Left renal pelvis (tissue), 4 donors: ENCODE results near the gene RALGPS2. TPM values are rescaled to one million over a fixed set of nuclear protein-coding genes. Genes with fewer than 3 reads are reported as not detected.
"Not testable (repeated sequence)": the region's sequence is repeated elsewhere in the genome, so short reads cannot be mapped to it uniquely, and the experiment has no call there.

ENCODE experiments used
- DNase-seq, 4 donors: peaks; one replicate each; pipeline ENCODE4 v3.0.0-alpha.2; 2013; ENCODE audit warnings: low read depth in 4 of 4, low spot score in 3 of 4
- polyA plus RNA-seq, 4 donors: library from polyadenylated mRNA; unstranded; fragments of 120-200 nt; gene quantifications; one replicate each; pipeline ENCODE4 v1.2.1, GENCODE V29; 2013; ENCODE audit not compliant: insufficient read length in 4 of 4

RALGPS2 gene
- polyA plus RNA-seq, 4 donors: 18.7 to 39.0 (median 32.7) TPM

DNA sequence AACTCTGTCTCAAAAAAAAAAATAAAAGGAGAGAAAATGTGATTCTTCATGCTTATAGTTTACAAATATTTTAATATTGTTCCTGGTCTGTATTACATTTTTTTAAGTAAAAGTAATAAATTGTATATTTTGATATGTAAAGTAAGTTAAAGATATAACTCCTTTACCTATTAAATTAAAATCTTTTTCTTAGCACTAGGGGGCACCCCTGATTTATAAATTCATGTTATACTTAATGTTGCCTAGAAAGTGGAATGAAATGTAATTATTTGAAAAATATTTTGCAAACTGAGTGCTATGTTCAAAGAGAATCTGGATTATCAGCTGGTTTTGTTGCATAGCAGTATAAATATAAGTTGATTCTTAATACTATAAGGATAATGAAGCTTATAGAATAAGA, 49.2 kb downstream of the RALGPS2 start:
- no peak for DNase-seq

DNA sequence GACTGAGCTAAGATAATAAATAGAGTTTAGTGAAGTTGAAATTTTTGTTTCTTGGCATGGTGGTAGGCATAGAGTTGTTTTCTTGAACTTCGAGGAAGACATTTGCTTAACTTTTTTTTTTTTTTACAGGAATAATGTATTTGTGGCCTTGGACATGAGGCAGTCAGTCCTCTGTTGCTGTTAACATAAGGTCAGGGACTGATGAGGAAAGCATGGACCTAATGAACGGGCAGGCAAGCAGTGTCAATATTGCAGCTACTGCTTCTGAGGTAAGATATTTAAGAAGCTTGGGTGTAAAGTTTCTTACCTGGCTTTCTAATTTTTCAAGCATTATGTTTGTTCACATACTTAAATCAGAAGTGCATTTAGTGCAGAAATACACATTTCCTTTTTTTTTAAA, 51.5 kb downstream of the RALGPS2 start:
- DNase-seq: no peak

- DNase-seq: peak in 2 of 4 donors; percentile 22 to 27
Measured at GRCh38 chr1:178781533-178782330, 56.7 kb downstream of the RALGPS2 start.

- no peak for DNase-seq
Measured at GRCh38 chr1:178784131-178784536, 59.1 kb downstream of the RALGPS2 start.

DNA sequence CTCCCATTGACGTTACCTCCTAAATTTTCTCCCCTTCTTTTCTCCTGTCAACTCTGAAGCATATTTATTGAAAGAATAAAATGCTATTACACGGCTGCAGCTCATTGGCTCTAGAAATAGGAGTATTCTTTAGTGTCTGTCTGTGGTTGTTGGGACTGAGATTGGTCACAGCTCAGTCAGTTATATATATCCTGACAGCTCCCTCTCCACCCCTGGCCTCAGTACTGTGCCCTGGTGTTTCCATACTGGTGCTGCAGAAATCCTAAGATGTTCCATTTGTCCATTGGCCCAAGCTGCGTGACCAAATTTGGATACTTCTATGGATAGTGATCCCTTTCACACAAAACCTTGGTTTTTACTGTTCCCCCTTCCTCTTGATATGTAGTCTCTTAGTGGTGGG, 67.3 kb downstream of the RALGPS2 start:
- DNase-seq: no peak

- DNase-seq: no peak
Measured at GRCh38 chr1:178796013-178796412, 71.0 kb downstream of the RALGPS2 start.

GRCh38 chr1:178797590-178797989, 72.5 kb downstream of the RALGPS2 start:
- no peak for DNase-seq

- DNase-seq: no peak
Measured at GRCh38 chr1:178798232-178798861, 73.3 kb downstream of the RALGPS2 start.

DNA sequence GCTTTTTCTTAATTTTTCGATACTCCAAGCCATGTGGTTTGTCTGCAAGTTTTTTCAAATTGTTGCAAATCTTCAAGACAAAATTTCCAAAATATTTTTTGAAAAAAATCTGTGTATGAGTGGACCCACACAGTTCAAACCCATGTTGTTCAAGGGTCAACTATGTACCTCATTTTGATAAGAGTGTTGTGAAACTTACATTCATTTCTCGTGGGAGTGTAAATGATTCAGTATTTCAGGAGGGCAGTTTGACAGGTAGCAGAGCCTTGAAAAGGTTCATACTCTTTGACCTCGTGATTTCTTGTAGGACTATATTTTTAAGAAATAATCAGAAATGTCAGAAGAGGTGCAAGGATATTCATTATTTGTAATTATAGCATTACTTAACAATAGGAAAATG, 77.8 kb downstream of the RALGPS2 start:
- DNase-seq: no peak

DNA sequence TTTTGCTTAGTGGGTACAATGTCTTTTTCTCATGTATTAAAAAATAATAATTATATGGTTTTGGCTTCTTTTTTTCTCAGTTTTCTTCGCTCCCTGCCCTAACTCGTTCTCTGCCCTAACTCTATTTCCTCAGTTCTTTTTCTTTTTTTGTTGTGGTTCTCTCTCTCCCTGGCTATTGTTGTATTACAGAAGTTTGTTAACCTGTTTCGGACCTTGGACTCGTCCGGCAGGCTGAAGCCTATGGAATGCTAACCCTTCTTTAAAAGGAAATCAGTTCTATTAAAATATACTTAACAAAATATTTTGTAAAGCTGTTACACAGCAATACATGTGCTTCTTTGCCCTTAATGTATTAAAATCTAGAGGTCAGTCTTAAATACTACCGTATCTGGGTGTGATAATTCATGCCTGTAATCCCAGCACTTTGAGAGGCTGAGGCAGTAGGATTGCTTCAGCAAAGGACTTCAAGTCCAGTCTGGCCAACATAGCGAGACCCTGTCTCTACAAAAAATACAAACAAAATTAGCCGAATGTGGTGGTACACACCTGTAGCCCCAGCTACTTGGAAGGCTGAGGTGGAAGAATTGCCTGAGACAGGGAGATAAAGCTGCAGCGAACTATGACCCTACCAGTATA, 81.7 kb downstream of the RALGPS2 start:
- DNase-seq: no peak

GRCh38 chr1:178808529-178808928, 83.5 kb downstream of the RALGPS2 start:
- DNase-seq: no peak

DNA sequence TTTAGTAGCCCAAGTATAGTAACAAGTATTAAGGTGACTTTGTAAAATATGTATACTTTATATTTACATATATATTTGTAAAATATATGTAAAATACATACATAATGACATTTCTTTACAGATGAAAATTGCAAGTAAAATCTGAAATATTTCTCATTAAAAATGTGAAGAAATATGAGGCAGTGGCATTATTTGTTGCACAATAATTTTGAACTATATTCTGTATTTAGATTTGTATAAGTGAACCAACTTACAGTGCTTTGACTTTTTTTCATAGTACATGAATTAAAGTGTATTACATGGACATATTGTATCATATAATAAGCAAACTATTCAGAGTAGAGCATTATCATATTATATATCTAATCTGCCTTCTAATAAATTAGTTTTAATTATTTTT, 85.5 kb downstream of the RALGPS2 start:
- DNase-seq: no peak

GRCh38 chr1:178818416-178818815, 93.4 kb downstream of the RALGPS2 start:
- no peak for DNase-seq

GRCh38 chr1:178819123-178819522, 94.1 kb downstream of the RALGPS2 start:
- no peak for DNase-seq

GRCh38 chr1:178821134-178821866, 96.3 kb downstream of the RALGPS2 start:
- DNase-seq: no peak

DNA sequence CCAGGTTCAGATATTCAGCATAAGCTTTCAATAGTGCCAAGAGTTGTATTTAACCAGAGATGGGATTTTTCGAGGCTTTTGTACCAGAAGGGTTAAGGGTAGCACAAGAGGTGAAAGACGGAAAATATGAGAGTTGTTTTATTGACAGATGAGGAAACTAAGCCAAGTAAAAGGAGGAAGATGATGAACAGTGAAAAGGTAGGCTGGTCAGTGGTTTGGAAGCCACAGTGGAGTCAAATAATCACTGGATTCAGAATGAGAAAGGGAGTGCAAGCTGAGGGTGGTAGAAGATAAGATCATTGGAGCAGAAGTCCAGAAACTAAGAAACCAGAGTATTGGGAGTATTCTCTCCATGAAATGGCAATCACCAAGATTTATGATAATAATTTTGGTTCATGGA, 100.1 kb downstream of the RALGPS2 start:
- no peak for DNase-seq

DNA sequence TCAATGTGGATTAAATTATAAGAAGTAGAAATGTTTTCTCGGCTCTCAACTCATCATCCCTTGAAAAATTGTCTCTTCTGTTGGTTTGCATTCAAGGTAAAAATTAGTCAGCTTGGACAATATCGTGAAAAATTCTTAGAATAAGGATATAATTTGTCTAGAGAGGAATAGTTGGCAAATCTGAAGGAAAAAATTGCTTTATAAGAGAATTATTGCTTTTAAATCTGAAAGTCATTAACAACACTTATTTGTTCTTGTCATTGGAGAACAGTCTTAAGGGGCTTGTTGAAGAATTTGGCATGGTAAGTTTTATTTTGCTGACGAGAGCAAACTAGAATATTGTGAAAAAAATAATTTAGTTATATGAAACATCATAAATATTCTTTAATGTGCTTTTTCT, 119.4 kb downstream of the RALGPS2 start:
- DNase-seq: no peak

DNA sequence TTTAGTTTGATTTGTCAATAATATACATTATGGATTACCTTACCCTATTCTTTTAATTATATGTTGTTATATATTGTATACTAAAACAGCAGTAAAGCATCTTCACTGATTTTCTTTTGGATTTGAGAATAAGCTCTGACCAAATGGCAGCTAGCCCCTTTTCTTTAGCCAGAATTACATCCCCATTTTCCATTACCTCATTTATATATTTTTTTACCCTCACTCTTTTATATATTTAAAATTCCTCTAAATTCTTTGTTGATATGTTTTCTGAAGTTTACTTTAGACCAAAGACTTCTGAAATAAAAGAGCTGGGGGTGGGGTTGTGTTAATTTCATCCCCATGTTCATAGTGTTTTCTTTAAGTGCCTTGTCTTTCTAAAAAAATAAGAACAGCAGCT, 121.3 kb downstream of the RALGPS2 start:
- no peak for DNase-seq

DNA sequence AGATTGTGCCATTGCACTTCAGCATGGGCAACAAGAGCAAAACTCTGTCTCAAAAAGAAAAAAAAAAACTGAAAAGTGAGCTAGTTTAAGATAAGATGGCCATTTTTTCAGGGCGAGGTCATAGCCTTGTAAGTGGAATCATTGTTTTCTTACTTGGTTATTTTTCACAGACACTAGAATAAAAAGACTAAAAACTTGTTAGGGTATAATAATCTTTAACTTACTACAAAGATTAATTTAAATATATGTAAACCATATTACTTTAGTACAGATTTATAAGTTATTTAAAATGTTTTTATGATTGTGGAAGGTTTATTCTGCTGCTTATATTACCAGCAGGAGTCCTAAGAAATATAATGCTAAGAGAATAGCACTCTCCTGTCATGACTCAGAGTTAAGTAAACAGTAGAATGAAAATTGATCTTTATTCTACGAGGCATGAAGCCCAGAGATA, 122.4 kb downstream of the RALGPS2 start:
- DNase-seq: no peak

- not testable (repeated sequence) for DNase-seq
Measured at GRCh38 chr1:178847919-178848318, 122.9 kb downstream of the RALGPS2 start.

DNA sequence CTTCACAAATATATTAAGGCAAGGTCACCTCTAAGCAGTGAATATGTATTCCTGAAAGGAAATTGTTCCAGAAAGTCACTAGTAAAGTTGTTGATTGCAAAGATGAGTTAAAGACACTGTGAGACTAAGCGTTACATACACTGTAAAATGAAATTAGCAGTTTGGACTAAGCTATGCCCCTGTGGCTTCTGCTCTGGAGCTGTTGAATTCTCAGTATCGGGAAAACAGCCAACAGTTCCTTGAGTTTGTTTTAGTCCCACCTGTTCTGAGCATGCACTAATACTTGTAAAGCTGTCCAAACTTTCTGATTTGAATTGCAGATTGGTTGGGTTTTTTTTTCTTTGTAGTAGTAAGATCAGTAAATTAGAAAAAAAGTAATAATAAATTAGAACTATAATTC, 124.9 kb downstream of the RALGPS2 start:
- DNase-seq: no peak
